Right renal pelvis (tissue), 4 donors: ENCODE measurements around the gene ARHGAP18. TPM values are rescaled to one million over a fixed set of nuclear protein-coding genes. Genes with fewer than 3 reads are reported as not detected.
"Not testable (repeated sequence)": the region's sequence is repeated elsewhere in the genome, so short reads cannot be mapped to it uniquely, and the experiment has no call there.

ENCODE experiments used
- DNase-seq, 4 donors: peaks; one replicate each; pipeline ENCODE4 v3.0.0-alpha.2; 2013; ENCODE audit warnings: low read depth in 4 of 4, low spot score in 3 of 4, missing footprints in 1 of 4
- polyA plus RNA-seq, 4 donors: library from polyadenylated mRNA; unstranded; fragments of 120-200 nt; gene quantifications; one replicate each; pipeline ENCODE4 v1.2.1, GENCODE V29; 2013; ENCODE audit not compliant: insufficient read length in 4 of 4

The ARHGAP18 gene
- polyA plus RNA-seq, 4 donors = 32.6 to 43.8 (median 36.9) TPM

GRCh38 chr6:129597023-129597713 is 112.8 kb downstream of the ARHGAP18 start:
- no peak for DNase-seq

- no peak for DNase-seq
Measured at GRCh38 chr6:129596522-129596921, 113.5 kb downstream of the ARHGAP18 start.

GRCh38 chr6:129593233-129593564 is 116.8 kb downstream of the ARHGAP18 start:
- no peak for DNase-seq

- DNase-seq = no peak
Measured at GRCh38 chr6:129592516-129593232, 117.3 kb downstream of the ARHGAP18 start.

- no peak for DNase-seq
Measured at GRCh38 chr6:129590408-129591022, 119.5 kb downstream of the ARHGAP18 start.

GRCh38 chr6:129586815-129587214 is 123.2 kb downstream of the ARHGAP18 start:
- DNase-seq = no peak

- DNase-seq = peak in 3 of 4 donors; percentile 37 to 58 (median 43)
Measured at GRCh38 chr6:129583866-129584265, 126.1 kb downstream of the ARHGAP18 start.

- no peak for DNase-seq
Measured at GRCh38 chr6:129578315-129578714, 131.7 kb downstream of the ARHGAP18 start.

- no peak for DNase-seq
Measured at GRCh38 chr6:129577691-129578090, 132.3 kb downstream of the ARHGAP18 start.

GRCh38 chr6:129576456-129576855 is 133.5 kb downstream of the ARHGAP18 start:
- no peak for DNase-seq

GRCh38 chr6:129575378-129576118 is 134.4 kb downstream of the ARHGAP18 start:
- DNase-seq = peak in 2 of 4 donors; percentile 16 to 23

GRCh38 chr6:129574605-129575004 is 135.4 kb downstream of the ARHGAP18 start:
- not testable (repeated sequence) for DNase-seq

GRCh38 chr6:129570929-129571328 is 139.0 kb downstream of the ARHGAP18 start:
- DNase-seq = not testable (repeated sequence)

GRCh38 chr6:129568015-129568414 is 142.0 kb downstream of the ARHGAP18 start:
- no peak for DNase-seq

- no peak for DNase-seq
Measured at GRCh38 chr6:129567374-129567773, 142.6 kb downstream of the ARHGAP18 start.

- DNase-seq = no peak
Measured at GRCh38 chr6:129565811-129566210, 144.2 kb downstream of the ARHGAP18 start.

- DNase-seq = no peak
Measured at GRCh38 chr6:129565366-129565765, 144.6 kb downstream of the ARHGAP18 start.

GRCh38 chr6:129558248-129558647 is 151.7 kb downstream of the ARHGAP18 start:
- DNase-seq = no peak

GRCh38 chr6:129555206-129555832 is 154.7 kb downstream of the ARHGAP18 start:
- no peak for DNase-seq

GRCh38 chr6:129552413-129552812 is 157.6 kb downstream of the ARHGAP18 start:
- DNase-seq = no peak

- no peak for DNase-seq
Measured at GRCh38 chr6:129551486-129551885, 158.5 kb downstream of the ARHGAP18 start.
